NOMO-1 treated with DMSO at 0.1 percent for 48 hours (cell line): ENCODE measurements around the gene ENOPH1.

Experiments
- DNase-seq: peaks from one replicate; lab custom pipeline; 2025; ENCODE audit not compliant: unreplicated experiment; lab: John Stamatoyannopoulos, UW

ENOPH1 gene

GRCh38 chr4:82425478-82425877 is 4.9 kb upstream of the ENOPH1 start:
- no peak for DNase-seq

GRCh38 chr4:82428526-82428968 is 1.8 kb upstream of the ENOPH1 start:
- no peak for DNase-seq

GRCh38 chr4:82428969-82429727 is 1.2 kb upstream of the ENOPH1 start:
- peak; percentile 85 for DNase-seq

DNA sequence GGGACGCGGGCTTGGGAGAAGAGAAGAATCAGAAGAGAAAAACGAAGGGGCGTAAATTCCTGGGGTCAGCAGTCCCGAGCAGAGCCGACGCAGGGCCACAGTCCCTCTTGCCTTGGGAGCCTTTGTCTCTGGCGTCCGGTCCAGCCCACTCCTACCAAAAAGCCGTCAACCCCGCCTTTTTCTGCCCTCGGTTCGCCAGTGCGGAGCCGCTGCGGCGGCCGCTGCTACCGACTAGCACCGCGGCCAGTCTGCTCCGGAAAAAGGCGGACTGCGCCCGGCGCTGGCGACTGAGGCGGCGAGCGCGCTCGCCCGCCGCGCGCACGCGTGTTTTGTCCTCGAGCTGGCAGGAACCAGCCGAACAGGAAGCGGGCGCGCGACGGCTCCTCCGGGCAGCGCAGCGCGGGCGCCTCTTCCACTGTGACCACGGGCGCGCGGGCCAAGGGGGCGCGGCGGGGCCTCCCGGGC is 630 bp upstream of the ENOPH1 start:
- peak; percentile 52 for DNase-seq

DNA sequence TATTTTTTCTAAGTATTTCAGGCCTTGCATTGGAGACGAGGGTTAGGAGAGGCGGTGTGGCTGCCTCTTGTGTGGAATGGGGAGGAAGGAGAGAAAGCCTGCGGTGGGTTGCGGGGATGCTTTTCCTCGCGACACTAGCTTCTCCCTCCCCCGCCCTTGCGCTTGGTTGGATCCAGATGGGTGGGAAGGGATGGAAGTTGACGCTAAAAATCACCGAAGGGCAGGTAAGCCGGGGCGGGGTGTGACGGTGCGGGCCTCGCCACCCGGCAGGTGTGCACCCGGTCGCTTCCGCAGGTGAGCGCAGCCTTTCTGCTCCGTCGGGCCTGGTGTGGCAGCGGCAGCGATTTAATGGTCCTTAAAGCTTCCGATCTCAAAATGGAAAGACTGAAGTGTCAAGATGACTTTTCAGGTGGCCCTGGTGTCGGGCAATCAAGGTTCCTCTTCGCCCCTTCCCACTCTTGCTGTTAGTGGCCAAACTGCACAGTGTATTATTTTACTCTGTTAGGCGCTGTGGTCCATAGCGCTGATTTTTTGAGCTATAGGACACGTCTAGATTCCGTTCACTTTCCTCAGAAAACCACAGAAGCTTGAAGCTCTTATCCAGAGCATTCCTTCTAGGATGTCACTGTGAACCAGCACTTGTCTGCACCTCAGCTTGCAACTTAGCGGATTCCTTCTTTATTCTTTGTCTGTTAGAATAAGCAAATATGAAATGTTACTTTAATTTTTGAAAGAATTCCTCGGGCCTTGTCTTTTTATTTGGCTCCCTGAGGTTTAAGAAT is 765 bp downstream of the ENOPH1 start:
- DNase-seq: no peak

GRCh38 chr4:82431831-82432230 is 1.4 kb downstream of the ENOPH1 start:
- no peak for DNase-seq

DNA sequence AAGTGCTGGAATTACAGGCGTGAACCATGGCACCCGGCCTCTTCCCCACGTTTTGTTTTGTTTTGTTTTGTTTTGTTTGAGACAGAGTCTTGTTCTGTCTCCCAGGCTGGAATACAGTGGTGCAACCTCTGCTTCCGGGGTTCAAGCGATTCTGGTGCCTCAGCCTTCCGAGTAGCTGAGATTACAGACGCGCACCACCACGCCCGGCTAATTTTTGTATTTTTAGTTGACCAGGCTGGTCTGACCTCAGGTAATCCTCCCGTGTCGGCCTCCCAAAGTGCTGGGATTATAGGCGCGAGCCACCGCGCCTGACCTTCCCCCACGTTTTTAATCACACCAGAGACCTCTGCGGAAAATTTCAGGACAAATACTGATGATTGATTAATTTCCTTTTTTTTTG is 2.2 kb downstream of the ENOPH1 start:
- DNase-seq: no peak

GRCh38 chr4:82433791-82434190 is 3.4 kb downstream of the ENOPH1 start:
- DNase-seq: no peak

- no peak for DNase-seq
These were observed 4.6 kb downstream of the ENOPH1 start for GRCh38 chr4:82434949-82435348.

DNA sequence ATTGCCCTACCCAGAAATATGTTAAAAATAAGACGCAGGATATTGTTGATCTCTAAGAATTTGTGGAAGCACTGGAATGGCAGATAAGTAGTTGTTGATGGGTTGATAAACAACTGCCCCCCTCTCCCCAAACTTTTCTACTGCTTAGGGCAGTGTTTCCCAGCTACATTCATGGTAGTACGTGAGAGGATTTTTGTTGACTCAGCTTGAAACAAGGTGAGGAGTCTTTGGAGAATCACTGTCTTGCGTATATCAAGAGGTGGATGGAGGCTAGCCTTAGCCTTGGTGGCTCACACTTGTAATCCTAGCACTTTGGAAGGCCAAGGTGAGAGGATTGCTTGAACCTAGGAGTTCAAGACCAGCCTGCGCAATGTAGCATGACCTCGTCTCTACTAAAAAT is 5.7 kb downstream of the ENOPH1 start:
- no peak for DNase-seq

DNA sequence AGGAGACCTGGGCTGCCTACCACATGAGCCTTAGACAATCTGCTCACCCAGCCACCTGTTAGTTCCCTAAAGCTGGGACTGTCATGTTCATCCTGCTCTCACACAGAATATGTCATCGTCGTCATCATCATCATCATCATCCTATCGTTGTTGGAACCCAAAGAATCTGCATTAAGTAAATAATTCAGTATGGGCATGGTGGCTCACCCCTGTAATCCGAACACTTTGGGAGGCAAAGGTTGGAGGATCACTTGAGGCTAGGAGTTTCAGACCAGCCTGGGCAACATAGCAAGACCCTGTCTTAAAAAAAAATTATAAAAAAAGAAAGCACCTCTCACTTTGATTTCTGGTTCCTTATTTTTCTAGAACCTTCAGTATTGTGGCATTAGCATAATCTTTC is 6.4 kb downstream of the ENOPH1 start:
- DNase-seq: no peak

- no peak for DNase-seq
These were observed 7.1 kb downstream of the ENOPH1 start for GRCh38 chr4:82437285-82438005.

GRCh38 chr4:82439088-82439487 is 8.7 kb downstream of the ENOPH1 start:
- no peak for DNase-seq

GRCh38 chr4:82447886-82448285 is 17.5 kb downstream of the ENOPH1 start:
- no peak for DNase-seq

DNA sequence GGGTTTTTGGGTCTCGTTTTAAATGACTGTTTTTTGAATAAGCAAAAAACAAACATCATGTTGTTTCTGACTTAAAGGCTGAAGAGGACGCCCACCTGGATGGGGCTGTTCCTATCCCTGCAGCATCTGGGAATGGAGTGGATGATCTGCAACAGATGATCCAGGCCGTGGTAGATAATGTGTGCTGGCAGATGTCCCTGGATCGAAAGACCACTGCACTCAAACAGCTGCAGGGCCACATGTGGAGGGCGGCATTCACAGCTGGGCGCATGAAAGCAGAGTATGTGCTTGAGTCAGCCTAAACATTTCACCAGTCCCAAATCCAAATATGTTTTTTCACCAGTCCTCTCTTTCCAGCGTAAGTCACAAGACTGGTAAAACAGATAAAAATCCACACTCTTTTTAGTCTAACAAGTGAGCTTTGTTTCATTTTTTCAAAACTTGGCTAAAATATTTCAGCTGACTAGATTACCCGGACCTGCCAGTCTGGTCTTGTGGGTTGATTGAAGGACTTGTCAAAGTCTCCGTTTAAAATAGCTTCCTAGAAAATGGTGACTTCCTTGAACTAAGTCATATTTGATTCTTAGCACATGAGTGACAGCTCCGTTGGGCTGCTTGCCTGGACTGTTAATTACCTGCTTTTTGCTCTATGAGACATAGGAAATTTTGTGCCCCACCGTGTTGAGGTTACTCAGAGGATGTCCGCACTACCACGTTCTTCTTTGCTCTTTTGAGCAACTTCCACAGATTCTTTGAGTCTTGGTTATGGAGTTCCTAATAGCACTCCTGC is 20.8 kb downstream of the ENOPH1 start:
- no peak for DNase-seq

DNA sequence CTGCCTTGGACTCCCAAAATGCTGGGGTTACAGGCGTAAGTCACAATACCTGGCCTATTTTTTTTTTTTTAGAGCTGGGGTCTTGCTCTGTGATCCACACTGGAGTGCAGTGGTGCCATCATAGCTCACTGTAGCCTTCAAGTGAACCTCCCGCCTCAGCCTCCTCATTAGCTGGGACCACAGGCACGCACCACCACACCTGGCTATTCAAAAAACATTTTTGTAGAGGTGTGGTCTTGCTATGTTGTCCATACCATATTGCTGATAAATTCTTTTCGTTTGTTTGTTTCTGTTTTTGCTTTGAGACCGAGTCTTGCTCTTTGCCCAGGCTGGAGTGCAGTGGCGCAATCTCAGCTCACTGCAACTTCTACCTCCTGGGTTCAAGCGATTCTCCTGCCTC is 21.6 kb downstream of the ENOPH1 start:
- DNase-seq: no peak

- DNase-seq: no peak
These were observed 26.9 kb downstream of the ENOPH1 start for GRCh38 chr4:82457266-82457665.

GRCh38 chr4:82458729-82459128 is 28.3 kb downstream of the ENOPH1 start:
- no peak for DNase-seq

DNA sequence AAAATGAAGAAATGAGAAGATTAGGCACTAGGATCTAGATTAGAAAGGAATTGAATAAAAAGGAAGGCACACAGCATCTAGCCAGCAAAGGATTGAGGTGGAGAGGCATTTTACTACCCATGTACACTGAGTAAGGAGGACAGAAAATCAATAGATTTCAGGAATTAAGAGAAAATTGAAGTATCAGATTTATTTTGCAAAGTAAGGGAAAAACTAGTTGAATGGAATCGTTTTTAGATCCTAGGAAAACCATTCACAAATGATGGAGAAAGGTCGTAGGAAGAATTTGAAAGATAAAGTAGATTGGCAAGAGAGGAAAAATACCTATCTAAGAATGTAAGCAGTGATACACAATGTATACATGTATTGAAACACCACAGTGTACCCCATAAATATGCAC is 31.3 kb downstream of the ENOPH1 start:
- no peak for DNase-seq

DNA sequence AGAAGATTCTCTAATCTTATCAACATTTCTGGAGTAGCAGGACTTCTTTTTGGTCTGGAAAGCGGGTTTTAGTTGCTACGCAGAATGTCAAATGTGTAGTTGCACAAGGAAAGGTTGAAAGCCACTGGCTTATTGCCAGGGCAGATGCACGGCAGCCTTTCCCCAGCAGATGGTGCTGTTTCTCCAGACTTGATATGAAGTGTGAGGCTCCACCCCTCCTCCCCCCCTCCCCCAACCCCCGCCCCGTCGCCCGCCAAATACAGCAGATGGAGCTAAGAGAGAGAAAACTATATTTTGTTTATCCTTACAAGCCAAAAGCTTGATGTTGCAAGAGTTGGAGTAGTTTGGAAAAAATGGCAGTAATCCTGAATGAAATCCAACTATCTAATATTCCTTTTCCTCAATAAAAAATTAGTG is 32.0 kb downstream of the ENOPH1 start:
- DNase-seq: peak; percentile 53

DNA sequence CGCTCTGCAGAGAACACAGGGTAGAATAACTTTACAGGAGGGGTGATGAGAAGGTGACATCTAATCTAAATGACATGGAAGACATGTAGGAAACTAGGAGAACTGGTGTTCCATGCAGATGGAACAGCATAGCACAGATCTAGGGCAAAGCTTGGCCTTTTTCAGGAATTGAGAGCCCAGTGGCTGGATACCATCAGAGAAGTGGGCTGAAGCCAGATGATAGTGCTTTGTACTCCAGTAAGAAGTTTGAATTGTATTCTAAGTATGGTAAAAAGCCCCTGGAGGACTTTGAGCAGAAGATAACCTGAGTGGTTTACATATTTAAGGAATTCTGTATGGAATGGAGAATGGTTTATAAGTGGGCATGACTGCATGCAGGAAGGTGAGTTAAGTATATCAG is 32.8 kb downstream of the ENOPH1 start:
- DNase-seq: no peak
